ENCODE results near the gene LDLRAP1.

Gene LDLRAP1

DNA sequence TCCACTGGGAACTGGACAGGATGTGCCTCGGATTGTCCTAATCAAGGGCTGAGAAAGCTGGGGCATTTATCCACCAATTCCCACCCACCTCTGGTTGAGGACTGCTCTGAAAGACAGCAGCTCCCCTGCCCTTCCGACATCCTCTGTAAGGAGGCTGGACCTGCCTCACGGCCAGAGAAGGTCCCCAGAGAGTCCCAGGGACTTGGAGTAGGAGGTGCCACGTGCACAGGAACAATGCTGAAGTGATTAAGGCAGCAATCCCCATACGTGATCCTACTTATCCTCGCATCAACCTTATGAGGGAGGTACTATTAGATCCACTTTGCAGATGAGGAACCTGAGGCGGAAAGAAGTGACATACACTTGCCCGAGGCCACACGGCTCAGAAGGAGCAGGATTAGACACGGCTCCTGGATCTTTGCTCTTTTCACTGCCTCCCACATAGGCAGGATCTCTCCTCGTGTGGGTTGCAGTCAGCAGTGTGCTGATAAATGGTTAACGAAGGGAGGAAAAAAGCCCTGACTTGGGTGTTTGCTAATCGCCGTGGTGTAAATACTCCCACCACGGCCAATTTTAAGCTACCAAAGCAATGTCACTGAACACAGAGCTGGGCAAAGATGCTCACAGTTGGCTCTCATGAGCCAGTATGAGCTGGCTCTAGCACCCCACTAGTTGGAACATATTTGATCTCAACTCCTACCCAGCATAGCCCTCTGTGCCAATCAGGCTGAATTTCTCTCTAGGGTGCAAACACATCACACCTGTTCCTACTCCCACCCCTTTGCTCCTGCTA lies 18.6 kb upstream of the LDLRAP1 start:
- no peak for ATAC-seq

DNA sequence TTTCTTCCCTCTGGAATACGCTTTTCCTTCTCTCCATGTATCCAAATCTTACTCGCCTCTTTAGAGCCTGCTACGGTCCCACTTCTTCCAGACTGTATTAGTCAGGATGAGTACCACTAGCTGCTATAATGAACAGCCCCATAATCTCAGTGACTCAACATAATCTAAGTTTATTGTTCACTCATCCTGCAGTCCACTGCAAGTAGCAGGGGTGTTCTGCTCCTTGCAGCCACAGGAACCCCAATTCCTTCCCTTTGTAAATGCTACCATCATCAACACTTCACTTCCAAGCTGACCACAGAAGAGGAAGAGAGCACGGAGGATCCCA lies 18.1 kb upstream of the LDLRAP1 start:
- ATAC-seq: no peak

DNA sequence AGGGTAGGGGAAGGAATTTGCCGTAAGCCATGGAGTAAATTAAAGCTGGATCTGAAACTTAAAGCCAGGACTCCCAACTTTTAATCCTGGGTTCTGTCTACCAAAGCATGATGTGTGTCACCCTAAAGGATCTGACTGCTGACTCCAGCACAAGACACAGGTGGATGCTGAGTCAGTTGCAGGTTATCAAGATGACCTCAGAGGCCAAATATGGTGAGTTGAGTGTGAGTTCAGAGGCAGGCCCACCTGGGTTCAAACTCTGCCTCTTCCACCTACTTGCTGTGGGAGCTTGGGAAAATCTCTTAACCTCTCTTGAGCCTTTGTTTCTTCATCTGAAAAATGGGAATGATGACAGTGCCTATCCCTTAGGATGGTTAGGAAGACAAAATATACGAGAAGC lies 16.7 kb upstream of the LDLRAP1 start:
- no peak for ATAC-seq

DNA sequence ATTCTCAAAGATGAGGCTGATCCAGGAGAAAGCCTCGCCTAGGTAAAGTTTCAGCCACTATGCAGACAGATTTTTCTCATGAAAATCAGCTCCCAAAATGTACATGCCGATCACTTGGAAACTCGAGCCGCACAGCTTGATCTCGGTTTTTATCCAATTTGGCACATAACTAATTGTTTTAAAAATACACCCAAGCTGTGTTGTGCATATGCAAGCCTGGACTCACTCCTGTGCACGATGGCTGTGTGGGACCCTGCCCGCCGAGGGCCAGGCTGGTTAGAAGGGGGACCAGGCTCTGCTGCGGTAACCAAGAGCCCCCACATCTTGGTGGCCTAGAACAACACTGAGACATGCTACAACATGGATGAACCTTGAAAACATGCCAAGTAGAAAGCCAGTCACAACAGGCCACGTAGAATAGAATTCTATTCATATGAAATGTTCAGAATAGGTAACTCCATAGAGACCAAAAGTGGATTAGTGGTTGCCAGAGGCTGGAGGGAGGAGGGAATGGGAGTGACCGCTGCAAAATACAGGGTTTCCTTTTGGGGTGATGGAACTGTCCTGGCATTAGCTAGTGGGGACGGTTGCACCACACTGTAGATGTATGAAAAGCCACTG lies 16.1 kb upstream of the LDLRAP1 start:
- no peak for ATAC-seq

DNA sequence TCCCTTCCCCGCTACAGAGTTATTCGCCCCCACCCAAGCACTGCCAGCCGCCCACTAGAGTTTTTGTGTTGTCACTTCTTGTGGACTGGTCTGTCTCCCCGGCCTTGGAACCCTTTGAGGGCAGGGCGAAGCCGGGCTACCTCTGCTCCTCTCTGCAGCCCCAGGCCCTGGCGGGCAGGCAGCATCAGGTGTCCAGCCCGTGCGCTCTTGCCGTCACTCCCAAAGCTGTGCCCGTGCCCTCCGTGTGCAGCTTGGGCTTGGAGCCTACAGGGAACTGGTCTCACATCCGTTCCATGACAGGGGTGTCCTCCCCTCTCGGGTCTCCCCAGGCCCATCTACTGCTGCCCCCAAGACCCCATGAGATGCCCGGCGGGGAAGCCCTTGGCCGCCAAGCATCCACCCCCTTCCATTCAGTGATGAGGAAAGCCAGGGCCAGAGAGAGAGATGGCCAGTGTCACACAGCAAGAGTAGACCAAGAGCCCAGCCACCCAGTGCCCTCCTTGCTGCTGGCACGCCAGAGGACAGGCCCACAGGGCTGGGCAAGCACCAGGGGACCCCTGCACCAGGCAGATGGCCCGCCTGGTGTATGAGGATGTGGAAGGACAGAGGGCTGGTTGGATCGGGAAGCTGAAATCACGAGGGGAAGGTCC lies 15.3 kb upstream of the LDLRAP1 start:
- no peak for ATAC-seq

DNA sequence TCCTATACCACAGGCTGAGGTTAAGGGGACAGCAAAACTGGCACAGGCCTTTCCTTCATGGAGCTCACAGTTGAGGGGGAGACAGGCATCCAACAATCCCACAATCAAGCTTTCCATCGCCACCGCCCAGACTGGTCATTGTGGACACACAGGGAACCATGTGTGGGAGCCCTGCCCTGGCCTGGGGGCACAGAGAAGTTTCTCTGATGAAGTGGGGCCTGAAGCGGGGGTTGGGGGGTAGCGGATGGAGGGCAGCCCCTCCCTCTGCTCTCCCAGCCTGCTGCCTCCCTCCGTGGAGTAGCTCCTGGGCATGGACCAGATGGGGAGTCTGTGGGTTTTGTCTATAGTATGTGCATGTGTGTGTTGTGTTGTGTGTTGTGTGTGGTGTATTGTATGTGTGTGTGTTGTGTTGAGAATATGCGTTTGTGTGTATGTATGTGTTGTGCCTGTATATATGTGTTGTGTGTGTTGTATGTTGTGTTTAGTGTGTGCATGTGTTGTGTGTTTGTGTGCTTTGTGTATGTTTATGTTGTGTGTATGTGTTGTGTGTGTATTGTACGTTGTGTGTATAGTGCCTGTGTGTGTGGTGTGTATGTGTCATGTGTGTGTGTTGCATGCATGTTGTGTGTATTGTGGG lies 14.4 kb upstream of the LDLRAP1 start:
- no peak for ATAC-seq

DNA sequence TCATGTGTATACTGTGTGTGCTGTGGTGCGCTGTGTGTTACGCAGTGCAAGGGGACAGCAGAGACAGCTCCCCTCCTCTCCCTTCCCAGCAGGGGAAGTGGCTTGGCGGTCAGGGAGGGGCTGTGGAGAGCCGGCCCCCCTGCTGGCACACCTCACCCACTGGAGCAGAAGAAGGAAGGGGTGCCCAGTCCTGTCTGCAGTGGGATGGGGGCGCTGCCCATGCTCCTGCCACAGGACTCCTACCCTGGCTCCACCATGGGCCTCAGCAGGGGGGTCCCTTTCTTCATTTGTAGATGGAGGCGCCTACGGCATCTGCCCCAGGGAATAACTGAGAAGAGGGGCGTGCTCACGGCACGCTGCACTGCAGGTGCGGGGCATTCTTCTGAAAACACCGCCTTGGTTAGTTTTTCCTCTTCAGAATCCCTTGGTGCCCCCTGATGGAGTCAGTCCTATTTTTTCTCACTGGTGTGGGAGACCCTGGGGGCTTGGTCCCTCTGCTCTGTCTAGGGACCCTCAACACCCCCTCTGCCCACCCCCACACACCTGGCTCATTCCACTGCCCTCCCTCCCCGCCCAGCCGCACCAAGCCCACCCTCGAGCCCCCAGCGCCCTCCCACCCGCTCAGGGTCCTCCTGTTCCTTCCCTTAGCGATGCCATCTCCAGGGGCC lies 13.8 kb upstream of the LDLRAP1 start:
- ATAC-seq: no peak

DNA sequence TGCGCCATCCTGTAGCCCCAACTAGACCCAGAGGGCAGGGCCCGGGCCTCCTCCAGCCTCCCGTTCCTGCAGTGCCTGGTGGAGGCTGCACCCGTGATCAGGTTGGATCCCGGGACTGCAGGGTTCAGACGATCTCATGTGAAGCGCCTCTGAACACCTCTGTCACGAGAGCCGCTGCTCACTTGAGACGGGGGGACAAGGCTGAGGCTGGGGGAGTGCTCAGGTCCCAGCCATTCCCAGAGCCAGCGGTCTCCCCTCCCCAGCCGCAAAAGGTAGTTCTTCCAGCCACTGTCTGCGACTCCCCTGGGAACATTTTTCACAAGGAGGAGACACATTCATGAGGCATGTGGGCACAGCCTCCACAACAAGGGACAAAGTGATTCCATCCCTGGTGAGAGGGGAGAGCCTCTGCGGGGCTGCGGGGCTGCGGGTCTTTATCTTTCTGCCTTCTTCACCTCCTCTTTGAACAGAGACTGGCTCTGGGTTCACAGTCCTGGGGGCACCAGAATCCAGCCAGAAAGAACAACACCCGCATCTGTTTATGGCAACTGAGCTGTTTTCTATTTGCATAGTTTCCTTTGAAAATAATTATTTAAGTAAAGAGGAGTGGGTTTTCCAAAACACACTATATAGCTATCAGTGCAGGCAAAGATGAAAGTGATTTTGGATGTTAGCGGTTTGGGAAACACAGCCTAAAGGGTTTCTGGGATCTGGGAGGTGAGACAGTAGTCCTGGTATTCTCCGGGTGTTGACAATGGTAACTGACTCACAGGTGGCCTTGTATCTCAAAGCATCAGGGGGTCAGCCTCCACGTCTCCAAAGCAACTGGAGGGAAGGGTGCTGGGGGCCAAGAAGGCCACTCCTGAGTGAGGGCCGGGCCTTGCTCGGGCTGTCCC lies 13.0 kb upstream of the LDLRAP1 start:
- ATAC-seq: no peak

DNA sequence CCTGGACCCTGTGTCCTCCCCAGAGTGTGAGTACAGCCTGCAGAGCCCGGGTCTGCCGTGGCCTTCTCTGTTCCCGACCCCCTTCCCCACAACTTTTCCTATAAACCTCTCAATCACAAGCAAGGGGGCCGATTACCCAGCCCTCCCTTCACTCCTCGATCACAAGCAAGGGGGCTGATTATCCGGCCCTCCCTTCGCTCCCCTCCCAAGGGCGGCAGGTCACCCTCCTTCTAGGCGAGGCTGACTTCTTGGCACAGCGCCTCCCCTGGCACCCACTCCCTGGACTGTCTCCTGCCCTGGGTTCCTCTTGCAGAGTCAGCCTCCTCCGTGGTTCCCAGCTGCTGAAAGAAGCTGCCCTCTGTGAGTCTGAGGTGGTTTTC lies 12.3 kb upstream of the LDLRAP1 start:
- no peak for ATAC-seq

DNA sequence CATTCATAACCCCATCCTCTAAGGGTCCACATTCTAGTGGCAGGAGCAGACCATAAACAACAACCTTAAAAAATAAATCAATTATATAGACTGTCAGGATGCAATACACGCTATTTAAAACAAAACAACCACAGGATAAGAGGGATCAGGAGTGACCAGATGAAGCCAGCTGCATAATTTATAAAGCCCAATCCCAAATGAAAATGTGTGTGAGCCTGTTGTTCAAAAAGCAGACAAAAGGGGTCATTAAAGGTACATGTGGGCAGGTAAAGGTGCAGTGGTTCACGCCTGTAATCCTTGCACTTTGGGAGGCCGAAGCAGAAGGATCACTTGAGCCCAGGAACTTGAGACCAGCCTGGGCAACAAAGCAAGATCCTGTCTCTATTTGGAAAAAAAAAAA lies 10.4 kb upstream of the LDLRAP1 start:
- no peak for ATAC-seq

DNA sequence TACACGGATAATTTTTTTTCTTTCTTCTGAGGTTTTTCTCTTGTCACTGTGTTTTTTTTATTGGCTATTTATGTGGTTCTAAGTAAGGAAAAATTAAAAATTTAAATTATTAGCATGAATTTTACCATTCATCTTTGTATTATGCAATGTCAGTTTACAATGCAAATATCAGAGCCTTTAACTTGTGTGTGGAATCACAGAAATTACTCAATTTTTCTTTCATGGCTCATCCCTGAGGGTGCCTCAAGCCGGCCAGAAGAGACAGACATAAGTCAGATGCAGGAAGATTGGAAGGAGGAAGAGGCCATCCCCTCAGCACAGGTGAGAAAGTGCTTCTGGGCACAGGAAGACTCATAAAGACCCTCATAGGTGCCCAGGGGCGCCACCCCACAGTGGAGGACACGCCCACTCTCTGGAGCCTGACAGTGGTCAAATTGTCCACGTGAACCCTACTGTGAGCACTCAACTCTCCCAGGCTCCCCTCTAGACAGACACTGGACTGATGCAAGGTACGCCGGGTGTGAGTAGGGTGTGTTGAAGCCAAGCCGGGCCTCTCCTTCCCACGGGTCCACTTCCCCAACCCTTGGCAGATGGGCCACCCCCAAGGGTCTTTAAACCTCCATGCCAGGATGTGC lies 9.5 kb upstream of the LDLRAP1 start:
- no peak for ATAC-seq

DNA sequence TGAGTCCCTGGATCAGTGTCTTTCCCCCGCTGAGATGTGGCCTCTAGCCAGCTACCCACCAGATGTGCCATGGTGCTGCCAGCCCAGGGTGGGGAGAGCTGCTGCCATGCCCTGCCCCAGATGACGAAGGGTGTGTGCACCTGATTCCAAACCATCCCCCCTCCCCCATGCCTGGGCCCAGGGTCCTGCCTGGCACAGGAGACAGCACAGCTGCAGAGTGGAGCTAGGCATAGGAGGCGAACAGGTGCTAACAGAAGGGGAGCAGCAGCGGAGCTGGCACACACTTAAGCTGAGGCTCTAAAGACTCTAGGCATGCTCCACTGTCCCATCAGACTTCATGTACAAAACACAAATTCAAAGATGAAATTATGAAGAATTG lies 9.0 kb upstream of the LDLRAP1 start:
- no peak for ATAC-seq

DNA sequence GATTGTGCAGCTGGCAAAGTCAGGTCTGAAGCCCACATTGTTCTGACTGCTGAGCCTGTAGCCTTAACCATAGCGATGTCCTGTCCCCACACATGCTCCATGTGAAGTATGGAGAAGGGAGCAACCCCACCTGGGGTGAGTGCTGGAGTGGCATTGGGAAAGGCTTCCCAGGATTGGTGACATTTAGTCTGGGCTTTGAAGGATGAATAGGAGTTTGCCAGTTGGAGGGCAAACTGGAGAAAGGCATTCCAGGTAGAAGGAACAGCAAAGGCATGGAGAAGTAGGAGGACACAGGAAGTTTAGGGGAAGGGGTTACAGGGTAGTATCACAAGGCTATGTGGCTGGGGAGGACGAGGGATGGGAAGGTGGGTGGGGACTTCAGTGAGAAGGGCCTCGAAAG lies 7.3 kb upstream of the LDLRAP1 start:
- no peak for ATAC-seq

DNA sequence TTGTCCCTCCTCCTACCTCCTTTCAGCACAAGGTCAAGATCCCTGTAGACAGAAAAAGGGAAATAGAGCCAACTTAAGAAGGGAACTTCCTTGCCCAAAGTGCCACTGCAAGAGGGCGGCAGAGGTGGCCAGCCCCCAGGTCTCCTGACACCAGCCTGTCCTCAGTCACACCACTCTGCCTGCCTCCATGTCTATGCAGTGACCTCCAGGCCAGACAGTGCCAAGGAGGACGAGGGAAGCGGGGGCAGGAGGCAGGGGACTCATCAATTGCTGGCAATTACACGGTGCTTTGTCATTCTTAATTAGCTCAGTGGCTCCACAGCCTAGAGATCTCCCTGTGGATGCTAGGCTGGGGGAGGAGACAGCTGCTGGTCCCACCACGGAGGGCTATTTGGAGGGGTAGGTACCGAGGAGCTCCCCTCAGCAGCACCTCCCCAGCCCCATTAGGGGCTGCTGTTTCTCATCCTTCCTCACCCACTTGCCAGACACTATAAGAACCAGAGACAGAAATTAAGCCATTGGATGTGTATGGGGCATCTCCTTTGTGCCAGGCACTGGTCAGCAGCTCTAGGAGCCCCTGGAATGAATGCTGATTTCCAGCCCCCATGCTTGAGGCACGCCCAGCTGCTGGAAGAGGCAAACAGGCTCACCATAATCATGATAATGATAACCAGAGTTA lies 6.1 kb upstream of the LDLRAP1 start:
- ATAC-seq: no peak

DNA sequence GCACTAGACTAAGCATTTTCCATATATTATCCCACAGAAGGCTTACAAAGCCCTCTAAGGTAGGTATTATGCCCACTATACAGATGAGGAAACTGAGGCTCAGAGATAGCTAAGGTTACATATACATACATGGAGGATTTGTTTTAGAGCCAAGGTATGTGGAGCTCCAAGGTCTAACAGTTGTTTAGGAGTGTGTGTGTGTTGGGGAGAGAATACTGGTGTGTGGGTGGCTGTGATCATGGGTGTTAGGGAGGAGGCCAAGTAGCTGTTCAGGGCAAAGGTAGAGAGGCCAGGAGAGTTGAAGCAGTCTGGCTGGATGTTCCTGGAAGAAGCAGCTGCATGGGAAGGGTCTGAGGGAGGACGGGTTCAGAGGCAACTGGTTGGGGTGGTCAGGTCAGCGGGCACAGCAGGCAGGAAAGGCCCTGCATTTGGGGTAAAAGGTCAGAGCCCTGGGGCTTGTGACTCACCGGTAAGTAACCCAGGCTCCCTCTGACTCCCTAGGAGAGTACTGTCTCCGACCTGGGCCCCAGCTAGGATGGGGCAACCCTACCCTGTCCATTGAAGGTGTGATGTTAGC lies 5.1 kb upstream of the LDLRAP1 start:
- ATAC-seq: no peak

DNA sequence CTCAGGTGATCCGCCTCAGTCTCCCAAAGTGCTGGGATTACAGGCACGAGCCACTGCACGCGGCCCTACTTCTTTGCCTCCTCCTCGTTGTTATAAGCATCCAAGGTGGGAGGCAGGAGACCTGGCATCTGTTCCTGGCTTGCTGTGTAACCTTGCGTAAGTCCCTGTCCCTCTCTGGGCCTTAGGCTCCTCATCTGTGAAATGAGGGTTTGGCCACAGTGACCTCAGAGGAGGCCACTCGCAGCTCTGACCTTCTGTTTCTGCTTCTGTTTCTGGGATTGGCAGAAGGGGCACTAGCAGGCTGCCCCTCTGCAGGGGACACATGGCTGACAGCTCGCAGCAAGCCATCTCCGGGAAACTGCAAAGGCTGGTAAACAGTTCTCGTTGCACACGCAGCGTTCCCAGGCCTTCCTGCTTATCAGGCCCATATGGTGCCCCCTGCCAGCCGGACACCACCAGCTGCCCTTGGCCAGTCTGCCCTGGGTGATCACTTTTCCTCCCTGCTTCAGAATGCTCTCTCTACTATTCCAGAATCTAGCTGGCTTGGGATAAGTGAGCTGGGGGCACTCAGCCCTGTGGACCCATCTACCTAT lies 2.6 kb upstream of the LDLRAP1 start:
- no peak for ATAC-seq

DNA sequence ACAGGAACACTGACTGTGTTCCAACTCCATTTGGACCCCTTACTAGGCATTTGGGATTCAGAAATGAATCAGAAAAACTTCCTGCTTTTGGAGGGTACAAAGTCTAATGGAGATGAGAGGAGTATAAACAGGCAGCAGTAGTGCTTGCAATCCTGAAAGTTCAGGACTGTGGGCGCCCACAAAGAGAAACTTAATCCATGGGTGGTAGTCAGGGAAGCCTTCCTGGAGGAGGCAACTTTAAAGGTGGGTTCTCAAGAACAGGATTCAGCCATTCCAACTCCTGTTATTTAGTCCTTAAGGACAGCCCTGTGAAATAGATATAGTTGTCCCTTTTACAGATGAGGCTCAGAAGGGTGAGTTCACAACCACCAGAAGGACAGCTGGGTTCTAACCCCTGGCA lies 2.0 kb upstream of the LDLRAP1 start:
- no peak for ATAC-seq

DNA sequence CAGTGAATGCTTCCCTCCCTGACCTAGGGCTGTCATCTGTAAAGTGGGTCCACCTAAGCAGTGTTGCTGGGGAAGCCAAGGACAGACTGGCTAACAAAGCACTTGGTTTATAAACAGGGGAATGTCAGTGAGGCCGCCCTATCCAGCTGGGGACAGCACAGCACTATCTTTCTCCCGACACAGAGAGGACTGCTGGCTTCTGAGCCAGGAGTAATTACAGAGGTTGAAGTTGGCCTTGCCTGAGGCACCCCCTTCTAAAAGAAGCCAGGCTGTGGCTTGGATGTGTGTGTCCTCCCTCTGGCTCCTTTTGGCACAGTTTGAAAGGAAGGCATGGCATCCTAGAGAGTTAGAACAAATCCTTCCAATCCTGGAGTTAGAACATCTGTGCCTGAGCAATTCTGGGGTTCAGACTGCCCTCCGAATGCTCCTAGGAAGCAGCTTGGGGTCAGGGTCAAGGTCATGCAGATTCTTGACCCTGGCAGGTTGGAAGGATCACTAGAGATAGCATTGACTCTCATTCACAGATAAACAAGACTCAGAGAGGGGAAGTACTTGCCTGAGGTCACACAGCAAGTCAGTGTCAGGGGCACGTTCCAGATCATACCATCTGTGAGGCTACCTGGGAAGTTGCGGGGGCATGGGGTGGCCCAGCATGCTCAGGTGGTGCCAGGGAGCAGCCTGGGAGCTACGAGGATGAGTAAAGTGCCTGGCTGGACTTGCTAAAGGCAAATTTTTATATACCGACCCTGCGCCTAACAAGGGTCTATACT lies 1.3 kb upstream of the LDLRAP1 start:
- no peak for ATAC-seq

DNA sequence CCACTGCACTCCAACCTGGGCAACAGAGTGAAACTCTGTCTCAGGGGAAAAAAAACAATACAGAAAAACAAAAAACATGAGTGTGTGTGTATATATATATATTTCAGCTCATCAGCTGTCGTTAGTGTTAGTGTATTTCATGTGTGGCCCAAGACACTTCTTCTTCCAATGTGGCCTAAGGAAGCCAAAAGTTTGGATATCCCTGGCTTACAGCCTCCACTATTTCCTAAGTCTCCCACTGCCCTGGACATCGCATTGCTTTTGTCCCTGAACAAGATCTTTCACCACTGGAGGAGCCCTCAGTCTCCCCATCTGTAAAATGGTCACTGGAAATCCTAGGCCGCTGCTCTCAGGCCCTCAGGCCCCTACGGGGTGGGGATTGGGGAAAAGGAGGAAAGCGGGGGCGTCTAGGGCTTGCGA lies 391 bp upstream of the LDLRAP1 start:
- no peak for ATAC-seq
